Posterior vena cava (tissue), 2 donors: ENCODE measurements around the gene SPATA2. TPM values are rescaled to one million over a fixed set of nuclear protein-coding genes. Genes with fewer than 3 reads are reported as not detected.
A peak's percentile ranks its signal among the peaks of the same experiment; 100 is the strongest.
"Not testable (repeated sequence)": the region's sequence is repeated elsewhere in the genome, so short reads cannot be mapped to it uniquely, and the experiment has no call there.

Experiments used
- DNase-seq: peaks from one replicate; pipeline ENCODE4 v3.0.0-alpha.2; 2020; ENCODE audit warnings: low spot score
- intact Hi-C, 2 donors: fragments of 100-400 bp; cut with DNase I; formaldehyde crosslinking; loops; one replicate each; pipeline versions ENCODE4 v1.14.1 to v1.14.2; 2022 to 2023
- total RNA-seq, 2 donors: library from RNA; stranded (reverse); fragmentation: NEBNext Ultra II Directional; extraction: Animal tissue kit (Norgen Biotek cat#: 25700); gene quantifications; one replicate each; pipeline ENCODE4 v1.2.1, GENCODE V29; 2021
- donor health status: DM: yes; HTN: yes; CAD: no.
- donor health status: DM: yes; HTN: yes; CAD: no.

Gene SPATA2
- total RNA-seq, 2 donors from 2014 or later, result 4.5 TPM

GRCh38 chr20:49870261-49870660, 45.1 kb downstream of the SPATA2 start:
- peak; percentile 62 for DNase-seq
- intact Hi-C loops, result no loop called here

- DNase-seq, result peak; percentile 22
- intact Hi-C loops, result no loop called here
These were observed 46.4 kb downstream of the SPATA2 start for GRCh38 chr20:49868964-49869363.

GRCh38 chr20:49868538-49868937, 46.8 kb downstream of the SPATA2 start:
- peak; percentile 38 for DNase-seq
- intact Hi-C loops, result no loop called here

GRCh38 chr20:49867453-49868215, 47.7 kb downstream of the SPATA2 start:
- no peak for DNase-seq
- intact Hi-C loops, result no loop called here

- intact Hi-C loops, result no loop called here
- no peak for DNase-seq
These were observed 49.3 kb downstream of the SPATA2 start for GRCh38 chr20:49866051-49866450.

- intact Hi-C loops, result no loop called here
- DNase-seq, result peak; percentile 22
These were observed 49.8 kb downstream of the SPATA2 start for GRCh38 chr20:49865559-49865958.

- intact Hi-C loops, result no loop called here
- peak; percentile 25 for DNase-seq
These were observed 51.7 kb downstream of the SPATA2 start for GRCh38 chr20:49863666-49864065.

- intact Hi-C loops, result no loop called here
- no peak for DNase-seq
These were observed 52.6 kb downstream of the SPATA2 start for GRCh38 chr20:49862607-49863200.

- intact Hi-C loops, DNase-seq: not testable (repeated sequence)
These were observed 54.1 kb downstream of the SPATA2 start for GRCh38 chr20:49861232-49861631.

GRCh38 chr20:49859807-49860206, 55.5 kb downstream of the SPATA2 start:
- intact Hi-C loops, result loop anchor here in 1 of 2 donors (10.0 kb wide), 1 partner anchor 315 kb away; no protein-coding TSS in a partner anchor
- no peak for DNase-seq

- no peak for DNase-seq
- intact Hi-C loops, result loop anchor here in 1 of 2 donors (10.0 kb wide), 1 partner anchor 314 kb away; no protein-coding TSS in a partner anchor
These were observed 56.3 kb downstream of the SPATA2 start for GRCh38 chr20:49859011-49859410.

- DNase-seq, result no peak
- intact Hi-C loops, result loop anchor here in 1 of 2 donors (10.0 kb wide), 1 partner anchor 313 kb away; no protein-coding TSS in a partner anchor
These were observed 57.2 kb downstream of the SPATA2 start for GRCh38 chr20:49858076-49858585.

GRCh38 chr20:49856904-49857303, 58.4 kb downstream of the SPATA2 start:
- intact Hi-C loops, result loop anchor here in 1 of 2 donors (10.0 kb wide), 1 partner anchor 312 kb away; no protein-coding TSS in a partner anchor
- no peak for DNase-seq

- intact Hi-C loops, result loop anchor here in 1 of 2 donors (10.0 kb wide), 1 partner anchor 310 kb away; no protein-coding TSS in a partner anchor
- DNase-seq, result no peak
These were observed 61.0 kb downstream of the SPATA2 start for GRCh38 chr20:49854190-49854875.

- no peak for DNase-seq
- intact Hi-C loops, result loop anchor here in 1 of 2 donors (10.0 kb wide), 1 partner anchor 309 kb away; no protein-coding TSS in a partner anchor
These were observed 61.7 kb downstream of the SPATA2 start for GRCh38 chr20:49853640-49854039.

Other genes starting within 250 kb of the SPATA2 start
- gene B4GALT5, start 201.7 kb downstream of the SPATA2 start, total RNA-seq, result 10 to 100 TPM; 26.1 to 35.2 TPM
- 10 to 100 TPM; 10.4 to 11.8 TPM for gene SLC9A8, start 102.7 kb downstream of the SPATA2 start, total RNA-seq
- gene RNF114, start 20.9 kb upstream of the SPATA2 start, total RNA-seq, result 10 to 100 TPM; 44.8 to 46.6 TPM
- gene SNAI1, start 67.5 kb upstream of the SPATA2 start, total RNA-seq, result 1 to 10 TPM; 8.6 to 8.9 TPM
- gene UBE2V1, start 197.6 kb upstream of the SPATA2 start, total RNA-seq, result 10 to 100 TPM; 77.0 to 89.4 TPM
- 10 to 100 TPM; 31.5 to 35.5 TPM for gene PEDS1, start 238.2 kb upstream of the SPATA2 start, total RNA-seq